GM18520 (cell line): ENCODE data around the gene IFT52.
"Not testable (repeated sequence)": the region's sequence is repeated elsewhere in the genome, so short reads cannot be mapped to it uniquely, and the experiment has no call there.

Source experiments
- ATAC-seq: cut with Tn5 transposase; IDR thresholded peaks from one replicate; pipeline ENCODE4 v1.9.1; 2021; ENCODE audit not compliant: unreplicated experiment

IFT52 gene

GRCh38 chr20:43565758-43566104 lies 25.0 kb upstream of the IFT52 start:
- no peak for ATAC-seq

- no peak for ATAC-seq
These were observed 23.3 kb upstream of the IFT52 start for GRCh38 chr20:43567477-43567876.

- no peak for ATAC-seq
These were observed 22.0 kb upstream of the IFT52 start for GRCh38 chr20:43568706-43569105.

- no peak for ATAC-seq
These were observed 21.5 kb upstream of the IFT52 start for GRCh38 chr20:43569282-43569681.

GRCh38 chr20:43570496-43570895 lies 20.2 kb upstream of the IFT52 start:
- ATAC-seq, result no peak

- no peak for ATAC-seq
These were observed 19.4 kb upstream of the IFT52 start for GRCh38 chr20:43571310-43571709.

GRCh38 chr20:43571771-43572170 lies 19.0 kb upstream of the IFT52 start:
- ATAC-seq, result no peak

- ATAC-seq, result no peak
These were observed 17.8 kb upstream of the IFT52 start for GRCh38 chr20:43572891-43573290.

- no peak for ATAC-seq
These were observed 14.6 kb upstream of the IFT52 start for GRCh38 chr20:43576108-43576507.

- ATAC-seq, result no peak
These were observed 10.6 kb upstream of the IFT52 start for GRCh38 chr20:43579861-43580793.

- ATAC-seq, result no peak
These were observed 7.4 kb upstream of the IFT52 start for GRCh38 chr20:43583133-43583864.

- ATAC-seq, result no peak
These were observed 6.7 kb upstream of the IFT52 start for GRCh38 chr20:43583982-43584432.

GRCh38 chr20:43584448-43585136 lies 6.1 kb upstream of the IFT52 start:
- ATAC-seq, result no peak

- no peak for ATAC-seq
These were observed 4.1 kb upstream of the IFT52 start for GRCh38 chr20:43586641-43587040.

- not testable (repeated sequence) for ATAC-seq
These were observed 2.2 kb upstream of the IFT52 start for GRCh38 chr20:43588526-43588925.

- ATAC-seq, result no peak
These were observed 723 bp upstream of the IFT52 start for GRCh38 chr20:43590036-43590391.

GRCh38 chr20:43601960-43602359 lies 11.2 kb downstream of the IFT52 start:
- not testable (repeated sequence) for ATAC-seq

GRCh38 chr20:43603124-43603523 lies 12.4 kb downstream of the IFT52 start:
- no peak for ATAC-seq

GRCh38 chr20:43605715-43606114 lies 15.0 kb downstream of the IFT52 start:
- no peak for ATAC-seq

GRCh38 chr20:43607278-43607677 lies 16.5 kb downstream of the IFT52 start:
- not testable (repeated sequence) for ATAC-seq

- no peak for ATAC-seq
These were observed 40.9 kb downstream of the IFT52 start for GRCh38 chr20:43631598-43631997.

- no peak for ATAC-seq
These were observed 45.7 kb downstream of the IFT52 start for GRCh38 chr20:43636429-43636828.
